ENCODE data around the gene SCAMP1. TPM values are rescaled to one million over a fixed set of nuclear protein-coding genes. Genes with fewer than 3 reads are reported as not detected.

The SCAMP1 gene
- total RNA-seq, 1 experiment from 2014 or later, result 26.4 TPM

GRCh38 chr5:78495800-78496199, 135.4 kb downstream of the SCAMP1 start:
- no peaks in the 10 kb centered on the region for H3K9me2 ChIP-seq (replicated peaks; ENCODE audit: low read length)
- no peak for ATAC-seq
- POLR2A ChIA-PET (ENCODE audit: unreplicated experiment), result no interaction called here

DNA sequence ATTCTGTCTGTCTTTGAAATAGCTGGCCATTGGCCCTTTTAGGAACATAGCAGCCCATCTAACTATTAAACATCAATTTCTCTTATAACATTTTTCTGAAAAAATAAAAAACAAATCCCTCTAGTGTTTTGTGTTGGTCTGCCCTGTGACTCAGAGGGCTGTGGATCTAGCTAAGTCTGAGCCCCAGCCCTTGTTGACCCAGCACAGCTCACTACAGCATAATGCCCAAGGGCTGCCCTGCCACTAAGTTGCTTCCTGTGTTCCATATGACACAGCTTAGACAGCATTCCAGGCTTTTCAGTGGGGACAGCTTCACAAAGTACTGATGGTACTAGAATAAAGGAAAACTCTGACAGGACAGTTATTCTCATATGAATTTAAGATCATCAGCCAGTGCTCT, 136.0 kb downstream of the SCAMP1 start:
- ChIA-PET CTCF (no interaction called here), POLR2A (ENCODE audit: unreplicated experiment) (interaction anchor here (0.5 kb wide), 1 partner anchor 148 kb away, joined by 4 read pairs; no protein-coding TSS in a partner anchor)
- peaks cover 44% of the 10 kb centered on the region for H3K79me2 ChIP-seq (ENCODE audit: low read length)
- DNase-seq (peak; percentile 72), ATAC-seq (peak; percentile 99)
- peak overlapping the region; percentile 71 for H3K27ac ChIP-seq (ENCODE audit: low read length)
- no peaks in the 10 kb centered on the region for H4K20me1 ChIP-seq (ENCODE audit: low read length)
- no peaks in the 10 kb centered on the region for H3K27me3 ChIP-seq (ENCODE audit: low read length)
- TF ChIP-seq EZH2phosphoT487 (IDR thresholded peaks at IDR 0.05; ENCODE audit: borderline replicate concordance, low read length) (no peak), EZH2 (IDR thresholded peaks at IDR 0.05; ENCODE audit: low read length, unreplicated experiment) (no peak)
- TF ChIP-seq, protein P1, sequence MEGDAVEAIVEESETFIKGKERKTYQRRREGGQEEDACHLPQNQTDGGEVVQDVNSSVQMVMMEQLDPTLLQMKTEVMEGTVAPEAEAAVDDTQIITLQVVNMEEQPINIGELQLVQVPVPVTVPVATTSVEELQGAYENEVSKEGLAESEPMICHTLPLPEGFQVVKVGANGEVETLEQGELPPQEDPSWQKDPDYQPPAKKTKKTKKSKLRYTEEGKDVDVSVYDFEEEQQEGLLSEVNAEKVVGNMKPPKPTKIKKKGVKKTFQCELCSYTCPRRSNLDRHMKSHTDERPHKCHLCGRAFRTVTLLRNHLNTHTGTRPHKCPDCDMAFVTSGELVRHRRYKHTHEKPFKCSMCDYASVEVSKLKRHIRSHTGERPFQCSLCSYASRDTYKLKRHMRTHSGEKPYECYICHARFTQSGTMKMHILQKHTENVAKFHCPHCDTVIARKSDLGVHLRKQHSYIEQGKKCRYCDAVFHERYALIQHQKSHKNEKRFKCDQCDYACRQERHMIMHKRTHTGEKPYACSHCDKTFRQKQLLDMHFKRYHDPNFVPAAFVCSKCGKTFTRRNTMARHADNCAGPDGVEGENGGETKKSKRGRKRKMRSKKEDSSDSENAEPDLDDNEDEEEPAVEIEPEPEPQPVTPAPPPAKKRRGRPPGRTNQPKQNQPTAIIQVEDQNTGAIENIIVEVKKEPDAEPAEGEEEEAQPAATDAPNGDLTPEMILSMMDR (conservative IDR thresholded peaks at IDR 0.05; ENCODE audit: low read depth, low read length), result no peak
- BruUV-seq (replicated peaks), result no TSS peak
- no peaks in the 10 kb centered on the region for H3K9me3 ChIP-seq (ENCODE audit: low read length)
- H2AFZ ChIP-seq (ENCODE audit: low read length), result no peak overlapping the region
- no peaks in the 10 kb centered on the region for H3K9me2 ChIP-seq (replicated peaks; ENCODE audit: low read length)
- intact Hi-C loops (cut with micrococcal nuclease), result no loop called here
- no peaks in the 10 kb centered on the region for H3K36me3 ChIP-seq (ENCODE audit: low read depth, low read length)
- peak overlapping the region; percentile 51 for H3K4me2 ChIP-seq (ENCODE audit: low read length)
- 0 out of 2 replicates have a peak overlapping the region, but pooled peaks have one; percentile 17 for H3K9ac ChIP-seq (ENCODE audit: low read length)
- peaks cover 20% of the 10 kb centered on the region for H3K4me1 ChIP-seq (ENCODE audit: insufficient read depth, low read length)
- H3F3A ChIP-seq (ENCODE audit: low read length, unreplicated experiment), result no peaks in the 10 kb centered on the region
- no peak overlapping the region for H3K4me3 ChIP-seq (ENCODE audit: low read length)

More at GRCh38 chr5:78495800-78496199, 135.4 kb downstream of the SCAMP1 start:
- TF ChIP-seq EZH2phosphoT487 (IDR thresholded peaks at IDR 0.05; ENCODE audit: borderline replicate concordance, low read length) (no peak), EZH2 (IDR thresholded peaks at IDR 0.05; ENCODE audit: low read length, unreplicated experiment) (no peak)
- TF ChIP-seq, protein P1 (conservative IDR thresholded peaks at IDR 0.05; ENCODE audit: low read depth, low read length), result no peak
- no peak overlapping the region for H3K4me3 ChIP-seq (ENCODE audit: low read length)
- H3K4me1 ChIP-seq (ENCODE audit: insufficient read depth, low read length), result peaks cover 25% of the 10 kb centered on the region
- peak overlapping the region; percentile 51; the same call in 1 of the 2 replicates for H3K4me2 ChIP-seq (ENCODE audit: low read length)
- H3K36me3 ChIP-seq (ENCODE audit: low read depth, low read length), result no peaks in the 10 kb centered on the region
- H3K27me3 ChIP-seq (ENCODE audit: low read length), result no peaks in the 10 kb centered on the region
- no TSS peak for BruUV-seq (replicated peaks)
- intact Hi-C loops (cut with micrococcal nuclease), result no loop called here
- no peaks in the 10 kb centered on the region for H4K20me1 ChIP-seq (ENCODE audit: low read length)
- H3K9me3 ChIP-seq (ENCODE audit: low read length), result no peaks in the 10 kb centered on the region
- H3K79me2 ChIP-seq (ENCODE audit: low read length), result peaks cover 42% of the 10 kb centered on the region
- H3F3A ChIP-seq (ENCODE audit: low read length, unreplicated experiment), result no peaks in the 10 kb centered on the region
- DNase-seq, result no peak
- CTCF ChIA-PET, result no interaction called here
- peak overlapping the region; percentile 71 for H3K27ac ChIP-seq (ENCODE audit: low read length)
- no peak overlapping the region for H2AFZ ChIP-seq (ENCODE audit: low read length)
- H3K9ac ChIP-seq (ENCODE audit: low read length), result no peak overlapping the region

GRCh38 chr5:78497573-78498533, 137.4 kb downstream of the SCAMP1 start:
- Histone ChIP-seq H3K9ac (ENCODE audit: low read length) (no peak overlapping the region), H3K9me2 (replicated peaks; ENCODE audit: low read length) (no peaks in the 10 kb centered on the region), H3K4me2 (ENCODE audit: low read length) (no peak overlapping the region), H3K27me3 (ENCODE audit: low read length) (no peaks in the 10 kb centered on the region), H3K79me2 (ENCODE audit: low read length) (peaks cover 59% of the 10 kb centered on the region), H3K27ac (ENCODE audit: low read length) (no peak overlapping the region), H3K4me3 (ENCODE audit: low read length) (no peak overlapping the region), H3K36me3 (ENCODE audit: low read depth, low read length) (no peaks in the 10 kb centered on the region), H3K9me3 (ENCODE audit: low read length) (no peaks in the 10 kb centered on the region), H3F3A (ENCODE audit: low read length, unreplicated experiment) (no peaks in the 10 kb centered on the region), H3K4me1 (ENCODE audit: insufficient read depth, low read length) (peaks cover 14% of the 10 kb centered on the region), H2AFZ (ENCODE audit: low read length) (no peak overlapping the region), H4K20me1 (ENCODE audit: low read length) (no peaks in the 10 kb centered on the region)
- TF ChIP-seq EZH2 (IDR thresholded peaks at IDR 0.05; ENCODE audit: low read length, unreplicated experiment) (no peak), EZH2phosphoT487 (IDR thresholded peaks at IDR 0.05; ENCODE audit: borderline replicate concordance, low read length) (no peak)
- TF ChIP-seq, protein P1 (conservative IDR thresholded peaks at IDR 0.05; ENCODE audit: low read depth, low read length), result no peak
- intact Hi-C loops (cut with micrococcal nuclease), result no loop called here
- DNase-seq (no peak), ATAC-seq (no peak)
- POLR2A ChIA-PET (ENCODE audit: unreplicated experiment), result no interaction called here
- CTCF ChIA-PET, result no interaction called here
- no TSS peak for BruUV-seq (replicated peaks)

Measured in PC-3 (cell line).